GM18498 (cell line): Measurements from ENCODE around the gene SP100.

Experiments used
- ATAC-seq: cut with Tn5 transposase; IDR thresholded peaks from one replicate; pipeline ENCODE4 v1.9.1; 2021; ENCODE audit warnings: mild to moderate bottlenecking, moderate library complexity; ENCODE audit not compliant: unreplicated experiment

SP100 gene

GRCh38 chr2:230521386-230521785 lies 105.4 kb downstream of the SP100 start:
- no peak for ATAC-seq

GRCh38 chr2:230525682-230526081 lies 109.7 kb downstream of the SP100 start:
- ATAC-seq: no peak

- peak; percentile 70 for ATAC-seq
These were observed 121.6 kb downstream of the SP100 start for GRCh38 chr2:230537531-230537976.

GRCh38 chr2:230540332-230540731 lies 124.3 kb downstream of the SP100 start:
- ATAC-seq: no peak

GRCh38 chr2:230541934-230542380 lies 126.0 kb downstream of the SP100 start:
- ATAC-seq: peak; percentile 72

- ATAC-seq: no peak
These were observed 126.8 kb downstream of the SP100 start for GRCh38 chr2:230542751-230543150.

GRCh38 chr2:230552181-230552580 lies 136.2 kb downstream of the SP100 start:
- no peak for ATAC-seq

GRCh38 chr2:230557065-230557464 lies 141.1 kb downstream of the SP100 start:
- ATAC-seq: no peak

- ATAC-seq: peak; percentile 81
These were observed 149.1 kb downstream of the SP100 start for GRCh38 chr2:230564805-230565779.

- no peak for ATAC-seq
These were observed 153.3 kb downstream of the SP100 start for GRCh38 chr2:230569298-230569697.

- ATAC-seq: no peak
These were observed 155.0 kb downstream of the SP100 start for GRCh38 chr2:230570987-230571386.

GRCh38 chr2:230575642-230576324 lies 159.8 kb downstream of the SP100 start:
- ATAC-seq: no peak

GRCh38 chr2:230577114-230577513 lies 161.1 kb downstream of the SP100 start:
- no peak for ATAC-seq

- no peak for ATAC-seq
These were observed 162.1 kb downstream of the SP100 start for GRCh38 chr2:230578106-230578505.

- peak; percentile 46 for ATAC-seq
These were observed 166.9 kb downstream of the SP100 start for GRCh38 chr2:230582851-230583283.

GRCh38 chr2:230583581-230583980 lies 167.6 kb downstream of the SP100 start:
- ATAC-seq: peak; percentile 35

GRCh38 chr2:230586328-230586982 lies 170.5 kb downstream of the SP100 start:
- no peak for ATAC-seq

- peak; percentile 14 for ATAC-seq
These were observed 173.0 kb downstream of the SP100 start for GRCh38 chr2:230589025-230589424.

GRCh38 chr2:230589497-230590015 lies 173.6 kb downstream of the SP100 start:
- peak; percentile 97 for ATAC-seq

GRCh38 chr2:230590333-230590732 lies 174.3 kb downstream of the SP100 start:
- ATAC-seq: no peak

- ATAC-seq: no peak
These were observed 175.8 kb downstream of the SP100 start for GRCh38 chr2:230591850-230592249.
